HEK293 (cell line): Measurements from ENCODE around the gene ANKRD13D.

ENCODE experiments used
- CTCF ChIA-PET: fragments of 350-600 bp; formaldehyde crosslinking; extraction: SDS; loops from one replicate; lab custom pipeline; 2021; ENCODE audit warnings: antibody characterized with exemption; lab: Yijun Ruan, JAX
- POLR2A ChIA-PET: fragments of 300-600 bp; formaldehyde crosslinking; extraction: SDS; loops from one replicate; lab custom pipeline; 2020; ENCODE audit warnings: antibody characterized with exemption, inconsistent platforms; lab: Yijun Ruan, JAX
- H3K27ac ChIP-seq: fragments of 200-500 bp; sonication (Bioruptor generic); 2 replicates; pipeline ENCODE4 v1.5.1; 2014; ENCODE audit warnings: low read depth, low read length, control low read depth, inconsistent platforms; ENCODE audit errors: extremely low read depth
- H3K36me3 ChIP-seq, 2 experiments: fragments of 200-500 bp in 1 of 2; sonication (Bioruptor generic) in 1 of 2; 1 replicate in 1 of 2; 2 replicates in 1 of 2; pipeline ENCODE4 v1.5.1; 2014 to 2017; ENCODE audit warnings: inconsistent platforms in 2 of 2, low read length in 2 of 2; ENCODE audit not compliant: control insufficient read depth in 2 of 2, insufficient read depth in 1 of 2
- H3K4me1 ChIP-seq: fragments of 200-500 bp; sonication (Bioruptor generic); 2 replicates; pipeline ENCODE4 v1.5.1; 2014; ENCODE audit warnings: mild to moderate bottlenecking, low read length, inconsistent platforms; ENCODE audit not compliant: control insufficient read depth, insufficient read depth
- H3K4me3 ChIP-seq: 2 replicates; pipeline ENCODE4 v1.5.1; 2011; ENCODE audit warnings: low read depth, mild to moderate bottlenecking, control low read depth, low read length, moderate library complexity
- H3K9me3 ChIP-seq: fragments of 200-500 bp; sonication (Bioruptor generic); 2 replicates; pipeline ENCODE4 v1.5.1; 2014; ENCODE audit warnings: low read depth, low read length, inconsistent platforms; ENCODE audit not compliant: control insufficient read depth, insufficient read depth
- CTCF ChIP-seq: fragments of 450-650 bp; formaldehyde crosslinking; IDR thresholded peaks from 2 replicates; pipeline ENCODE4 v1.5.1; 2016; ENCODE audit warnings: missing biosample characterization, missing genetic modification characterization
- EGR2 ChIP-seq: fragments of 450-650 bp; formaldehyde crosslinking; IDR thresholded peaks from 2 replicates; pipeline ENCODE4 v1.5.1; 2016; ENCODE audit warnings: low read depth, missing biosample characterization, missing genetic modification characterization
- FEZF1 ChIP-seq: fragments of 450-650 bp; formaldehyde crosslinking; IDR thresholded peaks from 2 replicates; pipeline ENCODE4 v1.5.1; 2016; ENCODE audit warnings: missing biosample characterization, missing genetic modification characterization
- OVOL3 ChIP-seq: fragments of 450-650 bp; formaldehyde crosslinking; IDR thresholded peaks from 2 replicates; pipeline ENCODE4 v1.5.1; 2016; ENCODE audit warnings: missing biosample characterization, missing genetic modification characterization
- PATZ1 ChIP-seq: fragments of 450-650 bp; formaldehyde crosslinking; IDR thresholded peaks from 2 replicates; pipeline ENCODE4 v1.5.1; 2016; ENCODE audit warnings: missing biosample characterization, missing genetic modification characterization
- SETDB1 ChIP-seq: IDR thresholded peaks from one replicate; pipeline ENCODE4 v1.6.1; 2017; ENCODE audit warnings: mild to moderate bottlenecking, low read length, moderate library complexity, mixed read lengths; ENCODE audit not compliant: insufficient read length
- ZBTB6 ChIP-seq: fragments of 450-650 bp; formaldehyde crosslinking; IDR thresholded peaks from 2 replicates; pipeline ENCODE4 v1.5.1; 2017; ENCODE audit warnings: missing biosample characterization, missing genetic modification characterization
- ZNF133 ChIP-seq: fragments of 450-650 bp; formaldehyde crosslinking; IDR thresholded peaks from 2 replicates; pipeline ENCODE4 v1.5.1; 2016; ENCODE audit warnings: missing biosample characterization, missing genetic modification characterization
- ZNF18 ChIP-seq: fragments of 450-650 bp; formaldehyde crosslinking; IDR thresholded peaks from 2 replicates; pipeline ENCODE4 v1.5.1; 2016; ENCODE audit warnings: missing biosample characterization, missing genetic modification characterization
- ZNF221 ChIP-seq: fragments of 450-650 bp; formaldehyde crosslinking; IDR thresholded peaks from 2 replicates; pipeline ENCODE4 v1.5.1; 2017; ENCODE audit warnings: missing biosample characterization, missing genetic modification characterization, borderline replicate concordance
- ZNF280C ChIP-seq: fragments of 450-650 bp; formaldehyde crosslinking; IDR thresholded peaks from 2 replicates; pipeline ENCODE4 v1.5.1; 2016; ENCODE audit warnings: missing biosample characterization, missing genetic modification characterization
- ZNF280D ChIP-seq: fragments of 450-650 bp; formaldehyde crosslinking; IDR thresholded peaks from 2 replicates; pipeline ENCODE4 v1.5.1; 2016; ENCODE audit warnings: missing biosample characterization, missing genetic modification characterization
- ZNF324 ChIP-seq: fragments of 450-650 bp; formaldehyde crosslinking; IDR thresholded peaks from 2 replicates; pipeline ENCODE4 v1.5.1; 2016; ENCODE audit warnings: missing biosample characterization, missing genetic modification characterization
- ZNF354C ChIP-seq: fragments of 450-650 bp; formaldehyde crosslinking; IDR thresholded peaks from 2 replicates; pipeline ENCODE4 v1.5.1; 2016; ENCODE audit warnings: missing biosample characterization, missing genetic modification characterization, low read depth, borderline replicate concordance
- ZNF776 ChIP-seq: fragments of 450-650 bp; formaldehyde crosslinking; IDR thresholded peaks from 2 replicates; pipeline ENCODE4 v1.5.0; 2017; ENCODE audit warnings: missing biosample characterization, missing genetic modification characterization, borderline replicate concordance

Gene ANKRD13D

GRCh38 chr11:67251841-67252240 lies 37.3 kb upstream of the ANKRD13D start:
- TF ChIP-seq SETDB1 (no peak), ZNF18 (no peak), ZNF776 (tag by site-specific recombination) (no peak), ZNF133 (tag by site-specific recombination) (no peak), ZNF280C (tag by site-specific recombination) (no peak)
- TF ChIP-seq, all 188 proteins: peak for 0
- Histone ChIP-seq H3K27ac (no peak overlapping the region), H3K4me3 (no peak overlapping the region), H3K4me1 (no peaks in the 10 kb centered on the region), H3K9me3 (no peaks in the 10 kb centered on the region), H3K36me3 (peaks cover 7 to 99% of the 10 kb centered on the region in 2 experiments; a peak in 2 of 3 replicates)
- CTCF ChIA-PET = interaction anchor here (0.6 to 9.9 kb wide), 5 partner anchors 11 to 209 kb away, joined by 3 to 65 read pairs (median 3); no protein-coding TSS in a partner anchor
- POLR2A ChIA-PET = interaction anchor here (1.0 kb wide), 1 partner anchor 12 kb away, joined by 3 read pairs; no protein-coding TSS in a partner anchor

GRCh38 chr11:67252831-67253239 lies 36.3 kb upstream of the ANKRD13D start:
- Histone ChIP-seq H3K4me1 (no peaks in the 10 kb centered on the region), H3K4me3 (no peak overlapping the region), H3K27ac (no peak overlapping the region), H3K9me3 (no peaks in the 10 kb centered on the region), H3K36me3 (peaks cover 3 to 94% of the 10 kb centered on the region in 2 experiments; a peak in 1 of 3 replicates)
- POLR2A ChIA-PET = no interaction called here
- TF ChIP-seq CTCF (tag by site-specific recombination) (peak; percentile 36; the same call in 1 of the 2 replicates), FEZF1 (tag by site-specific recombination) (0 out of 2 replicates have a peak, but pooled peaks have one; percentile 9), ZBTB6 (tag by site-specific recombination) (no peak)
- CTCF ChIA-PET = interaction anchor here (0.5 to 9.9 kb wide), 4 partner anchors 10 to 179 kb away, joined by 3 to 65 read pairs (median 6); no protein-coding TSS in a partner anchor

GRCh38 chr11:67253872-67254624 lies 35.1 kb upstream of the ANKRD13D start:
- CTCF ChIA-PET = interaction anchor here (0.6 to 9.9 kb wide), 9 partner anchors 9 to 199 kb away, joined by 3 to 65 read pairs (median 5); partner anchors contain the start of gene SSH3
- Histone ChIP-seq H3K27ac (no peak overlapping the region), H3K4me1 (no peaks in the 10 kb centered on the region), H3K4me3 (no peak overlapping the region), H3K9me3 (no peaks in the 10 kb centered on the region), H3K36me3 (peaks cover 3 to 82% of the 10 kb centered on the region in 2 experiments; a peak in 1 of 3 replicates)
- POLR2A ChIA-PET = interaction anchor here (1.8 kb wide), 1 partner anchor 14 kb away, joined by 9 read pairs; no protein-coding TSS in a partner anchor
- no peak for TF ChIP-seq ZNF354C
- no peak for TF ChIP-seq ZNF280D (tag by site-specific recombination)
- no peak for TF ChIP-seq ZNF221
- no peak for TF ChIP-seq PATZ1 (tag by site-specific recombination)
- TF ChIP-seq EGR2 (tag by site-specific recombination) = no peak
- no peak for TF ChIP-seq ZNF776 (tag by site-specific recombination)
- no peak for TF ChIP-seq OVOL3 (tag by site-specific recombination)
- no peak for TF ChIP-seq ZNF324 (tag by site-specific recombination)
